ENCODE data around the gene C16orf78. TPM values are rescaled to one million over a fixed set of nuclear protein-coding genes. Genes with fewer than 3 reads are reported as not detected.

Gene C16orf78
- polyA plus RNA-seq, 1 donor from 2014 or later: not detected

- Histone ChIP-seq H3K4me2 (ENCODE audit: low read length) (no peak overlapping the region), H3K27ac (ENCODE audit: low read length) (no peak overlapping the region), H3K79me2 (replicated peaks; ENCODE audit: insufficient read depth, low read length) (no peaks in the 10 kb centered on the region), H2AFZ (ENCODE audit: low read depth, low read length) (no peak overlapping the region), H3F3A (ENCODE audit: insufficient read depth, low read length, poor library complexity, severe bottlenecking) (no peaks in the 10 kb centered on the region), H3K9ac (ENCODE audit: low read length) (no peak overlapping the region), H3K4me3 (ENCODE audit: low read length) (no peak overlapping the region), H3K9me3 (ENCODE audit: low read length) (no peaks in the 10 kb centered on the region), H4K20me1 (ENCODE audit: insufficient read depth) (no peaks in the 10 kb centered on the region), H3K27me3 (ENCODE audit: insufficient read depth, low read depth, low read length) (no peaks in the 10 kb centered on the region), H3K36me3 (ENCODE audit: insufficient read depth, low read length) (no peaks in the 10 kb centered on the region), H3K9me2 (ENCODE audit: insufficient read depth, low read length) (no peaks in the 10 kb centered on the region)
- TF ChIP-seq CTCF (IDR thresholded peaks at IDR 0.05; ENCODE audit: poor library complexity, severe bottlenecking): no peak
- TF ChIP-seq EZH2 (IDR thresholded peaks at IDR 0.05; ENCODE audit: borderline replicate concordance, insufficient read depth, low read length, poor library complexity, severe bottlenecking): no peak
- TF ChIP-seq MXI1 (conservative IDR thresholded peaks at IDR 0.05; ENCODE audit: poor library complexity, severe bottlenecking): no peak
- no peak for TF ChIP-seq SMC3 (conservative IDR thresholded peaks at IDR 0.05; ENCODE audit: poor library complexity)
- no peak for TF ChIP-seq POLR2AphosphoS5 (IDR thresholded peaks at IDR 0.05)
- TF ChIP-seq RAD21 (conservative IDR thresholded peaks at IDR 0.05): no peak
- TF ChIP-seq EP300 (conservative IDR thresholded peaks at IDR 0.05; ENCODE audit: poor library complexity, severe bottlenecking): no peak
- TF ChIP-seq TAF1 (IDR thresholded peaks at IDR 0.05; ENCODE audit: low read depth): no peak
- no peak for TF ChIP-seq REST (IDR thresholded peaks at IDR 0.05; ENCODE audit: borderline replicate concordance)
Observed at GRCh38 chr16:49395021-49395420, 21.4 kb downstream of the C16orf78 start.

DNA sequence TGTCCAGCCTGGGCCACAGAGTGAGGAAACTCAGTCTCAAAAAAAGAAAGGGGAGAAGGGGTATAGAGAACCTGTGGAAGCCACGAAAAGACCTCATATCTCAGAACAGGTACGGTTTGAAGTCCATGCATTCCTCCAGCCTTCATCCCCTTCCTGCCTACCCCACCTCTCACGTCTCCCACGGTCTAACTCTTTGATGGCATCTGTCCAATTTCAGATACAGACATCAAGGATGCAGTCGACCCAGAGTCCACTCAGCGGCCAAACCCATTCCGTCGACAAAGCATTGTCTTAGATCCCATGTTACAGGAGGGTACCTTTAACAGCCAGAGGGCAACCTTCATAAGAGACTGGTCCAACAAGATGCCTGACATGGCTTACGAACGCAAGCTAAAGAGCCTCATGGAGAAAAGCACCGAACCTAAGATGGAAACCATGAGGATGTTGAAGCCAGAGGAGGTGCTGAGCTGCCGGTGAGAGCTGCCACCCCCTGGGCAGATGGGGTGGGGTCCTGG, 22.7 kb downstream of the C16orf78 start:
- H3K27me3 ChIP-seq (ENCODE audit: insufficient read depth, low read depth, low read length): no peaks in the 10 kb centered on the region
- no peaks in the 10 kb centered on the region for H3F3A ChIP-seq (ENCODE audit: insufficient read depth, low read length, poor library complexity, severe bottlenecking)
- H3K9ac ChIP-seq (ENCODE audit: low read length): no peak overlapping the region
- no peaks in the 10 kb centered on the region for H4K20me1 ChIP-seq (ENCODE audit: insufficient read depth)
- H2AFZ ChIP-seq (ENCODE audit: low read depth, low read length): no peak overlapping the region
- TF ChIP-seq POLR2AphosphoS5 (IDR thresholded peaks at IDR 0.05) (no peak), MXI1 (conservative IDR thresholded peaks at IDR 0.05; ENCODE audit: poor library complexity, severe bottlenecking) (no peak), EZH2 (IDR thresholded peaks at IDR 0.05; ENCODE audit: borderline replicate concordance, insufficient read depth, low read length, poor library complexity, severe bottlenecking) (no peak), CTCF (IDR thresholded peaks at IDR 0.05; ENCODE audit: poor library complexity, severe bottlenecking) (no peak), TAF1 (IDR thresholded peaks at IDR 0.05; ENCODE audit: low read depth) (no peak), RAD21 (conservative IDR thresholded peaks at IDR 0.05) (no peak), SMC3 (conservative IDR thresholded peaks at IDR 0.05; ENCODE audit: poor library complexity) (no peak)
- H3K4me2 ChIP-seq (ENCODE audit: low read length): no peak overlapping the region
- no peak overlapping the region for H3K4me3 ChIP-seq (ENCODE audit: low read length)
- H3K79me2 ChIP-seq (replicated peaks; ENCODE audit: insufficient read depth, low read length): no peaks in the 10 kb centered on the region
- H3K36me3 ChIP-seq (ENCODE audit: insufficient read depth, low read length): no peaks in the 10 kb centered on the region
- no peaks in the 10 kb centered on the region for H3K9me3 ChIP-seq (ENCODE audit: low read length)
- no peak overlapping the region for H3K27ac ChIP-seq (ENCODE audit: low read length)
- H3K9me2 ChIP-seq (ENCODE audit: insufficient read depth, low read length): no peaks in the 10 kb centered on the region

Measured in neural cell (in vitro differentiated cells).